ENCODE data around the gene SHROOM4.
A peak's percentile ranks its signal among the peaks of the same experiment; 100 is the strongest.

DNA sequence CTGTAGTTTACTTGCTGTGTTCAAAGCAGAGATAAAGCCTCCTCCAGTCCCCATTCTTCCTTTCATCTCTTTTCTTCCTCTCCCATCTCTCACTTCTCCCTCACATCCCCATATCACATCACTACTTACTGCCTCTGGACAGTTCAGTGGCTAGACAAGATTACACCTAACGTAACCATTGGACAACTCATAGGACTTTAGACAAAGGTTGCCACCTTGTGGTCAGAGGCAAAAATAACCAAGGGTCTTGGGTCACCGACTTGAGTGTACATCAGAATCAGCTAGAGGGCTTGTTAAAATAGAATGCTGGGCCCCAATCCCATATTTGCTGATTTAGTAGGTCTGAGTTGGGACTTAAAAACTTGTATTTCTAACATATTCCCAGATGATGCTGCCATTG, 234.0 kb downstream of the SHROOM4 start:
- TF ChIP-seq, protein P1, sequence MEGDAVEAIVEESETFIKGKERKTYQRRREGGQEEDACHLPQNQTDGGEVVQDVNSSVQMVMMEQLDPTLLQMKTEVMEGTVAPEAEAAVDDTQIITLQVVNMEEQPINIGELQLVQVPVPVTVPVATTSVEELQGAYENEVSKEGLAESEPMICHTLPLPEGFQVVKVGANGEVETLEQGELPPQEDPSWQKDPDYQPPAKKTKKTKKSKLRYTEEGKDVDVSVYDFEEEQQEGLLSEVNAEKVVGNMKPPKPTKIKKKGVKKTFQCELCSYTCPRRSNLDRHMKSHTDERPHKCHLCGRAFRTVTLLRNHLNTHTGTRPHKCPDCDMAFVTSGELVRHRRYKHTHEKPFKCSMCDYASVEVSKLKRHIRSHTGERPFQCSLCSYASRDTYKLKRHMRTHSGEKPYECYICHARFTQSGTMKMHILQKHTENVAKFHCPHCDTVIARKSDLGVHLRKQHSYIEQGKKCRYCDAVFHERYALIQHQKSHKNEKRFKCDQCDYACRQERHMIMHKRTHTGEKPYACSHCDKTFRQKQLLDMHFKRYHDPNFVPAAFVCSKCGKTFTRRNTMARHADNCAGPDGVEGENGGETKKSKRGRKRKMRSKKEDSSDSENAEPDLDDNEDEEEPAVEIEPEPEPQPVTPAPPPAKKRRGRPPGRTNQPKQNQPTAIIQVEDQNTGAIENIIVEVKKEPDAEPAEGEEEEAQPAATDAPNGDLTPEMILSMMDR (IDR thresholded peaks at IDR 0.05; ENCODE audit: insufficient read depth, low read depth, low read length): peak; percentile 38
- no peak for TF ChIP-seq EZH2 (IDR thresholded peaks at IDR 0.05; ENCODE audit: insufficient read depth, low read length)

All from astrocyte (in vitro differentiated cells and primary cell).